NAMALWA (cell line): ENCODE results near the gene DGCR8.

ENCODE experiments used
- DNase-seq: peaks from one replicate; pipeline ENCODE4 v3.0.0-alpha.2; 2015; ENCODE audit warnings: low spot score

DGCR8 gene

DNA sequence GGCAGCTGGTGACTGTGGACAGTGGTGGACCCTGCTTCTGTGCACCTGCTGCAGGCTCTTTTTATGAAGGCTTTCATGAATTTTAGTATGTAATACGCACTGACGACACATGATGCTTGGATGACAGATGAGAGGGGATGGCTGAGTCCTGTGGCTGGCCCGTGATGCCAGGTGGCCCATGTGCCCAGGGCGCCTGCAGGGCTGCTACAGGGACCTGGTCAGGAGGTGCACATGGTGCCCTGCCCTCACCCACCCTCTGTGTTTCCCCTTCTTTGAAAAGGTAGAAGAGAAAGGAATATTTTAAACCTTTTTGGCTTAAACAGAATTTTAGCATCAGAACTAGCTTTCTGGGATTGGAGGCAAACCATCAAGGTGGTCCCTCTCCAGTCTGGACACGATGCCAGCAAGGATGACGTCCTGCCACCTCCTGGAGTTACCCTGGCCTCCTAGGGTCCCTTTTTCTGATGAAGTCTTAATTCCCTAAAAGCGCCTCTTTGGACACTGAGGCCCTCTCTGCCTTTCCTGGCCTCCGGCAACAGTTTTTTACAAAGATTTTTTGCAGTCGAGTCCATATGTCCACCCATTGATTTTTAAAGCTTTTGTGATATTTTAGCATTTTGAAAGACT lies 30.4 kb downstream of the DGCR8 start:
- DNase-seq, result no peak

- peak; percentile 86 for DNase-seq
These were observed 31.1 kb downstream of the DGCR8 start for GRCh38 chr22:20111045-20111688.

DNA sequence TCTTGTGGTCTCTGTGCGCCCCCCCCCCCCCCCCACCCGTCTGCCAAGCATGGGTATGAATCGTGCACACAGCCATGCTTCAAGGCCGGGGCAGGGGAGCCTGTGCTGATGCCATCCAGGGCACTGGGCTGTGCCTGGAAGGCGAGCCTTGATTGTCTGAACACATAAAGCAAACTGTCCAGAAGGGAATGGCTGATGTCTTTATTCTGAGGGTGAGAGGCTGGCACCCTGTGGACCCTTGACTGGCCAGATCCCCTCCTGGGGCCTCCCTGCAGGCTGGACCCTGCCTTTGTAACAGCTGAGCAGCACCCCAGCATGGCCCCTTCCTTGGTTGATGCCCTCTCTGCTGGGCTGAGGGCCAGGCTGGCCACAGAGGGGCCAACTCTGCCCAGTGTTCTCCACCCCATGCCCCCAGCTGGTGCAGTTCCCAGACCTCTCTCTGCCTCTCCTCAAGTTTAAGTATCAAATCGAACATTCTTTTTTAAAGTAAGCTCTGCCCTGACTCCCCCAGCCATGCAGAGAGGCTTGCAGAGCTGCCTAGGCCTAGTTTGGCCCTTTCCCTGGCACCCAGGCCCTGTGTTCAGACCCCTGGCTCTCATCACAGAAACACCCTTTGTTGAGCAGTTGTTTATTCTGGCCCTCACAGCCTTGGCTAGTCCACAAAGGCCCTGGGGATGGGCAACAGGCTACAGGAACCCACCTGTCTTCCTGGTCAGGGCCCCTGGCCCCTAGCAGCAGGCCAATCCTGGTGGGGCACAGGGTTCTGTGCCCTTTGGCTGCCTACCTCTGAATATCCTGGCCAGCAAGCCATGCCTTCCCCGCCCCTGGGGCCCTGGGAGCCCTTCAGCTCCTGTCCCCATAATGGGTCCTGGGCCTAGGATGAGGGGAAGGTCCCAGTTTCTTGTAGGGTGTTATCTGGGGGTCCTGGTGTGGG lies 31.9 kb downstream of the DGCR8 start:
- no peak for DNase-seq

DNA sequence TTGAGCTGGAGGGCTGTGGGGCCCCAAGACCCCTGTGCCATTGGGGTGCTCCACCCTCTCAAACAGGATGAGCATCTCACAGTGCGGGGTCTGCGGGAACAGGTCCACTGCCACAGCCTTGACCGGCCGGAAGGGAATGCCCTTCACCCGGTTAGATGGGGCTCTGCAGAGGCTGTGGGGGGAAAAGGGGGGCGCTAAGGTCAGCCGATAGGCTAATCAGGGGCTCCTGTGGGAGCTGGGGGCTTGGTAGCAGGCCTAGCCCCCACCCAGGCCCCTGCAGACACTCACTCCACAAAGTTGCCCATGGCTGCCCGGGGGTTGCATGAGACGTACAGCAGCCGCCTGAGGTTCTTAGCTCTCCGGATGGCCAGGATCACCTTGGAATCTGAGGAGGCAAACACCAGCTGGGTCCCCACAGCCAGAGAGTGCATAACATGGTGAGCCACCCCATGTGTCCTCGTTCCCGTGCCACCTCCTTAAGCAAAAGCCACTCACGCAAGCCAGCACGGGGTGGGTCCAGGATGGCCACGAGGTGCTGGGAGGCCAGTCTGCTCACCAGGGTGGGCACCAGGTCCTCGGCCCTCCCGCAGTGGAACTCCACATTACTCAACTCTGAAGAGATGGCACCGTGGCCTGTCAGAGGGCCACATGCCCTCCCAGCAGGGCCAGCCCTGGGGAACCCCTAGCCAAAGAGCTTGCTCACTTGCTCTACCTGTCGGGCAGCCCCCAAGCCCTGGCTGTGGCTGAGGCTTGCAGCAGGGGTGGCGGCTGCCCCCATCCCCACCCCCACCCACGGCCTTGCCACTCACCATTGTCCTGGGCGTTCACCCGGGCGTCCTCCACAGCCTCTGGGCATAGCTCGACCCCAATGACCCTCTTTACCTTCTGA lies 32.8 kb downstream of the DGCR8 start:
- DNase-seq, result no peak

DNA sequence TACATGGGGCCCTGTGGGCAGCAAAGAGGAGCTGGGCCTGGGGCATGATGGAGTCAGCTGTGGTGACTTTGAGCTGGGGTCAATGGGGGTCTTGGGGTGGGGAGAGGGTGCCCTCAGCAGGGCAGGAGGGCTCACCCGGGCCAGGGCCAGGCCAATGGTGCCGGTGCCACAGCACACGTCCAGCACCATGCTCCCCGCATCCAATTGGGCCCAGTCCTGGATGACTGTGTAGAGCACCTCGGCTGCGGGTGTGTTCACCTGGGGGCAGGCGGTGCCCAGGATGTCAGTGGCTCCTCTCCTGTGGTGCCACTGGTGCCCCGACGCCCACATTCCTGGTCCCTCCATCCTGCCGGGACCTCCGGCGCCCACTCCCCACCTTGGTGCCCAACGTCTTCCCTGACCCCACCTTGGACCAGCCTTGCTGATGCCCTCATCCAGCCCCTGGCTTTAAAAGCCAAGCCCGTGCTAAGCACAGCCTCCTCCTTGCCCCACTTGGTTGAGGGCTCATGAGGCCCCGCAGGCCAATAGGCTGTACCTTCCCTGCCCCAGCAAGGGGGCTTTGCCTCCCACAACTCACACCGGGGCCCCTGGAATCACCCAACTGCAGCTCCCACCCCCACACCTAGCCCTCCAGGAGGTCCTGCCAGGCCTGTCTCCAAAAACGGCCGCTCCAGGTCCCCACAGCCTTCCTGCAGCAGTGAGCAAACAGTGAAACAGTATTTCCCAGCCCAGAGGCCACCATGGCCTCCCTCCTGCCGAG lies 33.7 kb downstream of the DGCR8 start:
- DNase-seq, result no peak

GRCh38 chr22:20114506-20115475 lies 34.8 kb downstream of the DGCR8 start:
- no peak for DNase-seq

GRCh38 chr22:20115691-20116375 lies 35.8 kb downstream of the DGCR8 start, which contains the start of gene RANBP1:
Gene RANBP1 (plus strand): TSS chr22:20116104. CDS start chr22:20116185, 81 bp downstream.
- DNase-seq, result no peak

GRCh38 chr22:20116376-20116950 lies 36.4 kb downstream of the DGCR8 start:
- no peak for DNase-seq

DNA sequence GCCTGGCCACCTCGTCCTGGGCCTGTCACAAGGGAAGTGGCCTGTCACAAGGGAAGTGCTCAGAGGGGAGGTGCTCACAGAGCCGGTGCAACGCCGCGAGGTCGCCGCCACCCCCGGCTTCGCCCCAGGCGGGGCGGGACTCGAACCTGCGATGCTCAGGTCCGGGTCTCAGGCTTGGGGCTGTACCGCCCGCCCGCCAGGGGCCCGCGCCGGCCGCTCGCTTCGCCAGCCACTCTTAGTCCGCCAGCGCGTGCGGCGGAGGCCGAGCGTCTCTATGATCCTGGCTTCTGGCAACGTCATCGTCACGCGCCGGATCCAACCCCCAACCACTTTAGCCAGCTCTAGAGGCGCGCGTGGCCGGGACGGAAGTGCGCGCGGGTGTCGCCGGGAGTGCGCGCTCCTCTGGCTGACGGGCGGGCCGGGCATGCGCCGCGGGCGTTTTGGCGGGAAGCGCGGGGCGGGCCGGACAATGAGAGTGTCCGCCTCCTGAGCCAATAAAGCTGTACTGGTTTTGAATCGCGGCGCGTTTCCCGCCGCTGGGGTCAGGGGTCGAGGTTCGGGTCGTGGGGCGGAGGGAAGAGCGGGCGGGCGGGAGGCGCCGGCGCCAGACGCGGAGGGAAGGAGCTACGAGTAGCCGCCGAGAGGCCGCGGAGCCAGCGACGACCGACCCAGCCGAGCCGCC lies 37.1 kb downstream of the DGCR8 start, which contains the start of gene TRMT2A:
TSS of gene TRMT2A (minus strand) at position 276 of the 682 bp plus-strand sequence. CDS start 320 bp downstream, outside the sequence.
- DNase-seq, result peak; percentile 98

DNA sequence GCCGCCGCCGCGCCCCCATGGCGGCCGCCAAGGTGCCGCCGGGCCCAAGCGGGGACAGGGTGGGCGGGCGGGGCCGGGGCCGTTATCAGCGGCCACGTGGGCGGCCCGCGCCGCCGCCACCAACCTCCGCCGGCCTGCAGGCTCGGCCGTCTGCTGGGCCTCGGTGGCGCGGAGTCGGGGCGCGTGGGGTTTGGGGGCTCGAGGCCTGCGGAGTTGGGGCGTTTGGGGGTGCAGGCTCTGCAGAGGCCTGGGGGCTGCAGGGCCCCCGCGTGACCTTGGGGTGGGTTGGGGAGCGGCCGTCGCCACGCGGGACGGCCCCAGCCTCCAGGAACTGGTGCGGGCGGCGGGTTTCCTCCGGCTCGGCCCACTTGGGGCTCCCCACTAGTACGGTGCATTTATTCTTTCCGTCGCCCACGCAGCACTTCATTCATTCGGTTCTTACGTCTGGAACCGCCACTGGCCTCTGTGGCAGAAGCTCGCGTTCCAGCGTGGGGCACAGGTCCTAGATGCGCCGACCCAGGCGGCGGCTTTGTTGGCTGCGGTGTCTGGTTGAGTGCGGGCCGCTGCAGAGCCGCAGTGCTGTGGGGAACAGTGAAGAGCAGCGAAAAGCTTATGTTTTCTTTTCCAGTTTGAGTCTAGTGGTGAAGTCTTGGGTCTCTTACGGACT lies 37.7 kb downstream of the DGCR8 start:
- peak; percentile 47 for DNase-seq

- DNase-seq, result no peak
These were observed 38.4 kb downstream of the DGCR8 start for GRCh38 chr22:20118300-20119020.

DNA sequence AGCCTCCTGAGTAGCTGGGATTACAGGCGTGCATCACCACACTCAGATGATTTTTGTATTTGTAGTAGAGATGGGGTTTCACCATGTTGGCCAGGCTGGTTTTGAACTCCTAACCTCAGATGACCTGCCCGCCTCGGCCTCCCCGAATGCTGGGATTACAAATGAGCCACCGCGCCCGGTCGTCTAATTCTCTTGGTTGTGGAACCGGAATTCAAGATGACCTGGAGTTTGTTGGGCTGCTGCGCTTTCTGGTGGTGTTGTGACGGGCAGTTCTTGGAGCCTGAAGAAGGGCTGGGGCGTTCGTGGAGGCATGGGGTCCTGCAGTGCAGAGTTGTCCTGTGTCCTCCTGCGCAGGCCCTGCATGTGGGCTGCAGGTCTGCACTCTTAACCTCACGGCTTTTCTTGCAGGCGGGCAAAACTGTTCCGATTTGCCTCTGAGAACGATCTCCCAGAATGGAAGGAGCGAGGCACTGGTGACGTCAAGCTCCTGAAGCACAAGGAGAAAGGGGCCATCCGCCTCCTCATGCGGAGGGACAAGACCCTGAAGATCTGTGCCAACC lies 41.9 kb downstream of the DGCR8 start:
- no peak for DNase-seq

DNA sequence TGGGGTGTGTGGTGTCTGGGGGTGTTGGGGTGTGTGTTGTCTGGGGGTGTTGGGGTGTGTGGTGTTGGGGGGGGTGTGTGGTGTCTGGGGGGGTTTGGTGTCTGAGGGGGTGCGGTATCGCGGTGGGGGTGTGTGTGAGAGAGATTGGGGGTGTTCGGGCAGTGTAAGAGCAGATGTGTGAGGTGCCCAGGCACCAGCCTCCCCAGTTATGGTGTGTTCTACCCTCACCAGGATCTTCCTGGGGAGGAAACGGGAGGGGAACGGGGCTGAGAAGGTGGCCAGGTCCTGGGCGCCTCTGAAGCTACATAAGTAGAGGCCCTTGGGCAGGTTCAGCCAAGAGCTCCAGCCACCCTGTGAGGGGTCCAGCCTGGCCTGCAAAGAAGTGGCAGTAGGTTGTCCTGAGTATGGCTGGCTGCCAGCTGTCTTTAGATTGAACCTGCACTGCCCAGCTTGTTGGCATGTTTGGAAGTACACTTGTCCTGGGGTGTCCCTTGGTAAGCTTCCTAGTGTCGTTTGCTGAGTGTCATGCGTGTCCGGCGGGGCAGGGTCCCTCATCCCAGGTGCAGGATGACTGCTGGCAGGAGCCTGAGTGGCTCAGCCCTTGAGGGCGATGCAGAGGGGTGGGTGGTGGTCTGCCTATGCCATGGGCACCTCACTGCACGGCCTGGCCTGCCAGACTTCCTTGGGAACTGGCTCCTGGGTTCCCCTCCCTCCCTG lies 43.5 kb downstream of the DGCR8 start:
- no peak for DNase-seq

DNA sequence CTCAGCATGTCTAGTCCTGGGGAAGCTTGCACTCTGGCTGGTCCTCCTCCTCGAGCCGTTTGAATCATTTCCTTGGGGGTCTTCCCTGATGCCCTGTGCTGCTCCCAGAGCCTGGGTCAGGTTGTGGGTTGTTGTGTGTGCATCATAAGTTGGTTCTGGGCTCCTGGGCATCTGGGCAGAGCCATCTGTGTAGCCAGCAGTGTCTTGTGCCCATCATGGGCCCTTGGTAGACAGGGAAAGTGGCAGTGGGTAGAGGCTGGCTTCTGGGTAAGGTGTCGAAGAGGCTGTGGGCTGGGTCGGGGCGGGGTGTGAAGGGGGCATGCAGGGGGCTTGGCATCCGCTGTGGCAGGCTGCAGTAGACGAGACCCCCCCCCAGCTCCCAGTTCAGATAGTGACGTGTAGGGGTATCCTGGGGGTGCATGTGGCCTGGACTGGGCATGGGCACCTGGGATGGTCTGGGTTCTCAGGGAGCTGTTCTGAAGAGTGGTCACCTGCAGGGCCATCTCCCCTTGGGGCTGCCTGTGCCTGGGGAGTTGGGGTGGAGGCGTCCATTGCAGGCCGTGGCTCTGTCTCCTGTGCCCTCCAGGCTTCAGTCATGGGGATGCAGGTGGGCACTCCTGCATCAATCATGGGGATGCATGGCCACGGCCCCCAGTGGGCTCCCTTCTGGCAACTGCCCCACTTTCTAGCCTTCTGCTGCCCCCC lies 44.2 kb downstream of the DGCR8 start:
- DNase-seq, result no peak
